GM10248 (cell line): ENCODE data around the gene PLCB4.

Source experiments
- CTCF ChIA-PET: fragments of 300-600 bp; sonication (Branson Sonifier 250); formaldehyde crosslinking; extraction: SDS; loops from one replicate; lab custom pipeline; 2021; ENCODE audit warnings: antibody characterized with exemption; lab: Yijun Ruan, JAX
- POLR2A ChIA-PET: fragments of 350-650 bp; sonication (Branson Sonifier 250); formaldehyde crosslinking; extraction: SDS; loops from one replicate; lab custom pipeline; 2020; ENCODE audit warnings: antibody characterized with exemption; lab: Yijun Ruan, JAX
- DNase-seq: peaks from one replicate; pipeline ENCODE4 v3.0.0; 2012; ENCODE audit errors: extremely low spot score
- TF ChIP-seq, protein P1 (sequence below): IDR thresholded peaks from 2 replicates; pipeline ENCODE4 v1.5.1; 2012; ENCODE audit warnings: mild to moderate bottlenecking, low read depth; ENCODE audit errors: extremely low read depth, missing control alignments, control extremely low read depth

PLCB4 gene

DNA sequence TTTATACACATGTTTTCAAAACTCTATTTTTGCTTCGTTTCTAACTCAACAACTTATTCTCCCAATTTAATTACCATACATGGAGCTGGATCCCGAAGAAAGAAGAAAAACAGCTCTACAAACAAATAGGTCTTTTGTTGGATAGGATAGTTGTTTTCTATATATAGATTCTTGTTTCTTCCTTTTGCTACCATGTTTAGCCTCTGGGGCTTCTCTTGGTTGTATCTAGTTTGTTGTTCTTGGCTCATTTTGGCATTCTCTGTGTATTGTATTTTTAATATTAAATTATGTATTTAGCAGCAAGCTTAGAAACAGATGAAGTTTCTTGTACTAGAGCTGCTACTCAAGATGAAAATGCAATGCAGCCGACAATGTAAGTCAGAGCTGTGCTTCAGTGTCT lies 60.9 kb downstream of the PLCB4 start:
- ChIA-PET CTCF (interaction anchor here (0.9 to 1.9 kb wide), 2 partner anchors 9 to 16 kb away, joined by 4 read pairs; no protein-coding TSS in a partner anchor), POLR2A (no interaction called here)
- TF ChIP-seq, protein P1, sequence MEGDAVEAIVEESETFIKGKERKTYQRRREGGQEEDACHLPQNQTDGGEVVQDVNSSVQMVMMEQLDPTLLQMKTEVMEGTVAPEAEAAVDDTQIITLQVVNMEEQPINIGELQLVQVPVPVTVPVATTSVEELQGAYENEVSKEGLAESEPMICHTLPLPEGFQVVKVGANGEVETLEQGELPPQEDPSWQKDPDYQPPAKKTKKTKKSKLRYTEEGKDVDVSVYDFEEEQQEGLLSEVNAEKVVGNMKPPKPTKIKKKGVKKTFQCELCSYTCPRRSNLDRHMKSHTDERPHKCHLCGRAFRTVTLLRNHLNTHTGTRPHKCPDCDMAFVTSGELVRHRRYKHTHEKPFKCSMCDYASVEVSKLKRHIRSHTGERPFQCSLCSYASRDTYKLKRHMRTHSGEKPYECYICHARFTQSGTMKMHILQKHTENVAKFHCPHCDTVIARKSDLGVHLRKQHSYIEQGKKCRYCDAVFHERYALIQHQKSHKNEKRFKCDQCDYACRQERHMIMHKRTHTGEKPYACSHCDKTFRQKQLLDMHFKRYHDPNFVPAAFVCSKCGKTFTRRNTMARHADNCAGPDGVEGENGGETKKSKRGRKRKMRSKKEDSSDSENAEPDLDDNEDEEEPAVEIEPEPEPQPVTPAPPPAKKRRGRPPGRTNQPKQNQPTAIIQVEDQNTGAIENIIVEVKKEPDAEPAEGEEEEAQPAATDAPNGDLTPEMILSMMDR, result no peak
- DNase-seq, result no peak

DNA sequence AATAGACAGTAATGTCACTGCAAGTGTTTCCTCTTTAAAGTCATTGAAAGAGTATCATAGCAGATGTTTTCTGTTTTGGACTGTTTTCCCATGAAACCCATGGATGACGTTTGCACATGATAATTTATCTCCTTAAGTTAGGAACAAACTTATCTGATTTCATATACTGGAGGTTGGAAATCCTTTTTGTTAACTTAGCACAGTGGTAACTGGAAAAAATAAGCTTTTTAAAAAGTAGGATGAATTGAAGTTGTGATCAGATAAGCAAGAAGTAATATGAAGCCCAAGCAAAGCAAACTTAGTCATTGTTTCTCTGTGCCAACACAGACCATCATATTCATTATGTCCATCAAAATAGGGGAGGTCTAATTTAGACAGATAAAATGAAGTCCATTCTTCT lies 61.6 kb downstream of the PLCB4 start:
- POLR2A ChIA-PET, result no interaction called here
- DNase-seq, result no peak
- CTCF ChIA-PET, result interaction anchor here (0.8 to 1.9 kb wide), 4 partner anchors 7 to 17 kb away, joined by 3 to 4 read pairs (median 4); no protein-coding TSS in a partner anchor
- TF ChIP-seq, protein P1, result no peak

DNA sequence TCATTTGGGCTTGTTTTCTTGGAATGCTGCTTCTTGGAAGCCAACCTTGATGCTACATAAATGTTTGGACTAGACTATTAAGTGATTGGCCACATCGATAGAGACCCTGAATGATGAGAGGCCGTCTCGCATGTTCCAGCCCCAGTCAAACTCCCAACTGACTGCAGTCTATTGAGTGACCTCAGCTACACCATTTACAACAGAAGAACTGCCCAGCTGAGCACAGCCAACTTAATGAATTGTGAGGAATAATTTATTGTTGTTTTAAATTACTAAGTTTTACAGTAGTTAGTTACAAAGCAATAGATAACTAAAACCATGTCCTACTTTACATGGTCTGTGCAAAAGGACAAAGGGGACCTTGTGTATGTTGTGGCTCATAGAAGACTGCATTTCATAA lies 63.0 kb downstream of the PLCB4 start:
- ChIA-PET POLR2A (no interaction called here), CTCF (interaction anchor here (1.4 kb wide), 1 partner anchor 9 kb away, joined by 3 read pairs; no protein-coding TSS in a partner anchor)
- TF ChIP-seq, protein P1, result no peak
- no peak for DNase-seq

DNA sequence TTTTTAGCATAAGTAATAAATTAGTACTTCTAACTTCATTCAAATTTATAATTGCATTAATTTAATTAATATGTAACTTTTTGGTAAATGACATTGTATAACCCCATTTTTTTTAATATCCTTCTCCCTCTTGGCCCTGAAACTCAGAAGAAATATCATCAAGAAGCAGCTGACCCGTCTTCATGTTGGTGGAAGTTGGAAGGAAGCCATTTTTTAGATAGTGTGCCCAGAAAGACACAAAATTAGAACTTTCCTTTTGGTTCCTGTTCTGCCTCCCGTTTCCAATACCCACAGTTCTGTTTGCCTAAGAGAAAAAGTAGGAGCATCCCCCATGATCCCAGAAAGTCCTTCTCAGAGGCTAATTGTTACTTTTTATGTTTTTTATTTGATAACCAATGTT lies 65.5 kb downstream of the PLCB4 start:
- no peak for DNase-seq
- TF ChIP-seq, protein P1, result no peak
- CTCF ChIA-PET, result interaction anchor here (1.5 to 3.5 kb wide), 2 partner anchors 10 to 28 kb away, joined by 3 to 14 read pairs; no protein-coding TSS in a partner anchor
- POLR2A ChIA-PET, result no interaction called here

DNA sequence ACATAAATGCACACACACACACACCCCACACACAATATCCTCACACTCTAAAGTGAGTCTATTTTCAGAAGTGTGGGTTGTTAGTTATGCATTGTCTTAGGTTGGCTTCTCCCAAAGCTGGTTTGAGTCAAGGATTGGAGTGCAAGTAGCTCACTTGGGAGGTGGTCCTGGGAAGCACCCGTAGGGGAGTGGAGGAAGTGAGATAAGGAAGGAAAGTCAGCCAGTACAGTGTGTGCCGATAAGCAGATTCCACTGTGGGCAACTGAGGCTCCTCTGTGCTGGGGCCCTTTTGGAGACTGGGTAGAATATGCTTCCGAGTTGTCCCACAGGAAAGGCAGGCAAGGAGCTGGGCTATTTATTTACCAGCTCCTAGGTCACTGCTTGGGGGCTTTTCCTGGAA lies 67.2 kb downstream of the PLCB4 start:
- ChIA-PET POLR2A (no interaction called here), CTCF (interaction anchor here (0.7 to 3.5 kb wide), 5 partner anchors 9 to 202 kb away, joined by 3 to 14 read pairs (median 4); no protein-coding TSS in a partner anchor)
- DNase-seq, result no peak
- TF ChIP-seq, protein P1, result no peak

DNA sequence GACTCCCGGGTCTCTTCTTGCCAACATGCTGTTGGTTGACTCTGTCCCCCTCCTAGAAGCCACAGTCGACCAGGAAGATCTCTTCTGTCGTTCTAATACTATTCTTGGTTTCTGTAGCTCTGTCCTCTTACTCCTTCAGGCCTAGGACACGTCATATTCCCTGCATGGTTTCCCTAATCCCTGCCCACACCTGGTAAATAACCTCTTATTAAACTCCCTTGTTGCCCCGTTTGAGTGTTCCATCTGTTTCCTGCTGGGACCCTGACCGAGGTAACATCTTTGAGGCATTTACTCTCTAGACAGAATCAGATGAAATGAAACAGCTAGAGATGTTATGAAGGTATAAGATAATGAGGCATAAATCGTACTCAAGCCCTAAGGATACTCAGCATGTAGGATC lies 68.1 kb downstream of the PLCB4 start:
- ChIA-PET POLR2A (no interaction called here), CTCF (interaction anchor here (1.3 kb wide), 1 partner anchor 14 kb away, joined by 4 read pairs; no protein-coding TSS in a partner anchor)
- no peak for DNase-seq
- TF ChIP-seq, protein P1, result no peak
